ENCODE data around the gene ODF2.

DNA sequence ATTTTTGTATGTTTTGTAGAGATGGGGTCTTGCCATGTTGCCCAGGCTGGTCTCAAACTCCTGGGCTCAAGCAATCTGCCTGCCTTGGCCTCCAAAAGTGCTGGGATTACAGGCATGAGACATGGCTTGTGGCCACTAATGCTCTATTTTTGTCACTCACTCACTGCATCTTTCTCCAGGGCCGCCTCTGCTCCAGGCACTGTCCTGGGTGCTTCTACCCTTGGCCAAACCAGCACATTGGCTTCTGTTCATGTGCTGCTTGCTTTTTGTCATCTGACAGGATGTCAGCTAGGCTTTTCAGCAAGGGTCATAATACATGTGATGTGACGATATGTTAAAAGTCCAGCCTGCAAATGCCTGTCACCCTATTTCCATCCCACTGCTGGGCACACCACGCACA, 3.2 kb downstream of the ODF2 start:
- TF ChIP-seq, protein P1, sequence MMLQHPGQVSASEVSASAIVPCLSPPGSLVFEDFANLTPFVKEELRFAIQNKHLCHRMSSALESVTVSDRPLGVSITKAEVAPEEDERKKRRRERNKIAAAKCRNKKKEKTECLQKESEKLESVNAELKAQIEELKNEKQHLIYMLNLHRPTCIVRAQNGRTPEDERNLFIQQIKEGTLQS (IDR thresholded peaks at IDR 0.05; ENCODE audit: insufficient read depth, low read depth, low read length), result no peak
- TF ChIP-seq, protein P2, sequence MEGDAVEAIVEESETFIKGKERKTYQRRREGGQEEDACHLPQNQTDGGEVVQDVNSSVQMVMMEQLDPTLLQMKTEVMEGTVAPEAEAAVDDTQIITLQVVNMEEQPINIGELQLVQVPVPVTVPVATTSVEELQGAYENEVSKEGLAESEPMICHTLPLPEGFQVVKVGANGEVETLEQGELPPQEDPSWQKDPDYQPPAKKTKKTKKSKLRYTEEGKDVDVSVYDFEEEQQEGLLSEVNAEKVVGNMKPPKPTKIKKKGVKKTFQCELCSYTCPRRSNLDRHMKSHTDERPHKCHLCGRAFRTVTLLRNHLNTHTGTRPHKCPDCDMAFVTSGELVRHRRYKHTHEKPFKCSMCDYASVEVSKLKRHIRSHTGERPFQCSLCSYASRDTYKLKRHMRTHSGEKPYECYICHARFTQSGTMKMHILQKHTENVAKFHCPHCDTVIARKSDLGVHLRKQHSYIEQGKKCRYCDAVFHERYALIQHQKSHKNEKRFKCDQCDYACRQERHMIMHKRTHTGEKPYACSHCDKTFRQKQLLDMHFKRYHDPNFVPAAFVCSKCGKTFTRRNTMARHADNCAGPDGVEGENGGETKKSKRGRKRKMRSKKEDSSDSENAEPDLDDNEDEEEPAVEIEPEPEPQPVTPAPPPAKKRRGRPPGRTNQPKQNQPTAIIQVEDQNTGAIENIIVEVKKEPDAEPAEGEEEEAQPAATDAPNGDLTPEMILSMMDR (IDR thresholded peaks at IDR 0.05; ENCODE audit: control extremely low read depth in 1 of 3, insufficient read depth in 1 of 3, low read depth in 1 of 3, low read length in 3 of 3), result no peak
- no peak for TF ChIP-seq CHD2 (IDR thresholded peaks at IDR 0.05; ENCODE audit: low read length)
- TF ChIP-seq TBP (IDR thresholded peaks at IDR 0.05; ENCODE audit: low read depth, low read length), result no peak
- TF ChIP-seq NANOG (IDR thresholded peaks at IDR 0.05; ENCODE audit: insufficient read depth, low read depth, low read length, poor library complexity, severe bottlenecking), result no peak

All from H1 (cell line).